ENCODE data around the gene DUT.
"Not testable (repeated sequence)": the region's sequence is repeated elsewhere in the genome, so short reads cannot be mapped to it uniquely, and the experiment has no call there.

Gene DUT

DNA sequence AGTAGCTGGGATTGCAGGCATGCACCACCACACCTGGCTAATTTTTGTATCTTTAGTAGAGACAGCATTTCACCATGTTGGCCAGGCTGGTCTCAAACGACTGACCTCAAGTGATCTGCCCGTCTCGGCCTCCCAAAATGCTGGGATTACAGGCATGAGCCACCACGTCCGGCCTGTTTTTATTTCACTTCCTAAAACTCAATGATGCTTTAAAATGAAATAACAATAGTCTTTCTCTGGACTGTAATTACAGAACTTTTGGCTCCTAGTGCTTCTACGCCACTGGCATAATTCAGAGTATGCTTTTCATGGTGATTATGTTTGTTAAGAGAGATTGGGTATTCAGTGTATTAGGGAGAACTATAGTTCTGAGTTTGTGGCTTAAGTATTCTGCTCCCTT lies 5.0 kb upstream of the DUT start:
- not testable (repeated sequence) for DNase-seq (ENCODE audit: extremely low read depth in 1 of 2, low read depth in 1 of 2)

DNA sequence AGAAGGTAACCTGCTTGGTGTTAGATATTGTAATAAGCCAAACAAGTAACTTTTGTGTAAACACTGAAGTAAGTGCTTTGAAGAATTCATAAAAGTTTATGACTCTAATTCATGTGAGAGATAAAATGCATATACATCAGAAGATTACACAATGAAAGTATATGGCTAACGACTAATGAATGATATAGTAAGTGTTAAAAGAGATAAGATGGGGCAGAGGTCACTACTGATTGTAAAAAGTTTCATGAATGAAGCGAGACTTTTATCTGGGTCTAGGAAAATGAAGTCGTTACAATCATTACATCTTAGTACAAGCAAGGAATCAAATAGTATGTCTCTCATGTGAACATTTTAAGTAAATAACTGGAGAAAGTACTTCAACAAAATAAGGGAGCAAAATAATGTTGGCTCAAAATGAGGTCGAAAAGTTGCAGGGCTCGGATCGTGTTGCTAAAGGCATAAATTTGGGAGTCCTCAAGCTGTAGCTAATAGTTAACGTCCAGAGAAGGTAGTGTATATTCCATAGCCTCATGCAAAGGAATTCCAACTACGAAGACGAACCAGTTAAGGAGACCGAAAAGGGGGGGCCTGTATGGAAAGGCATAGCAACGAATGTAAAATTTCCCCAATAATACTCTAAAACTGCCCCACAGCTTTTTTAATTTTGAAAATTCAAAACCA lies 984 bp upstream of the DUT start:
- no peak for DNase-seq (ENCODE audit: extremely low read depth in 1 of 2, low read depth in 1 of 2)

DNA sequence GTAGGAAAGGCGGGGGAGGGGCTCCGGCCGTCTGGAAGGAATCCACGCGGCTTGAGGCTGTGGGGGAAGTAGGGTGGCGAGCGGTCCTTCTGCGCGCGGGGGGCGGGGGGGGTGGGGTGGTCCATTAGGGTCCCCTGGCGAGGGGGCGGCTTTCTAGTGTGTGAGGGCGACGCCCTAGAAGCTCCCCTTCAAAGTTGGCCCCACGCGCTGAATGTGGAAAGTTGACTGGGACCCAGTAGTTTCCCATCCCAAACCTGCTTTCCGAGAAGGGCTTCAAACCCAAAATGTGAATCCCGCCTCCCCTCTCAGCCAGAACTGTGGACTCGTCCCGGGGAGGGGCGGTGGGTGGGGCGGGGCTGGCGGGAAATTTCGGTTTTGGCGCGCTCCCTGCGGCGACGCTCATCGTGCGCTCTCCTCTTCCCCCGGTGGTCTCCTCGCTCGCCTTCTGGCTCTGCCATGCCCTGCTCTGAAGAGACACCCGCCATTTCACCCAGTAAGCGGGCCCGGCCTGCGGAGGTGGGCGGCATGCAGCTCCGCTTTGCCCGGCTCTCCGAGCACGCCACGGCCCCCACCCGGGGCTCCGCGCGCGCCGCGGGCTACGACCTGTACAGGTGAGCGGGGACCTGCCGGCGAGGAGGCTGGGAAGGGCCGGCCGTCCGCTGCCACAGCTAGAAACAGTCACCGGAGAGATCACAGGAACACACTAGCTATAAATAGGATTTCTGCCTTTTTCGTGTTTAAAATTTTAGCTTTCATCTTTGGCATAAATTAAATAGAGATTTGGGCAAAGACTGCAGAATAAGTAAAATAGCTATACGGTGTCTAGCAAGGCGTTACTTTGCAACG lies 790 bp downstream of the DUT start:
- peak; percentile 10 to 60 for DNase-seq (ENCODE audit: extremely low read depth in 1 of 2, low read depth in 1 of 2)

DNA sequence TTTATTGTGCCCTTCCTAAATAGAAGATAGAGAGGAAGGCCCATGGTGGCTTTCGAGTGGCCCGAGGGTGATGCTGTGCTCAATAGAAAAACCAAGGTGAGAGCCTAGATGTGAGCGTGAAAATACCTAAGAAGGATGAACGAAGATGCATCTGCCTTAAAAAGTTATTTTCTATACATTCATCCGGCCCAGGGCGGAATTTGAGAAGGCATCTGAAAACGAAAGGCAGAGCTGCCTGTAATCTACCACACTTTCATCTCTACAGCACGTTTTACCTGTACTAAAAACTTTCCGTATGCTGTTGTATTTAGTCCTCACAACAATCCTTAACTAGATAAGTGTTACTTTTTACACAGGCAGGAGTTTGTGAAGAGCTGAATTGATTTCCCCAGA lies 1.4 kb downstream of the DUT start:
- DNase-seq (ENCODE audit: extremely low read depth in 1 of 2, low read depth in 1 of 2): no peak

DNA sequence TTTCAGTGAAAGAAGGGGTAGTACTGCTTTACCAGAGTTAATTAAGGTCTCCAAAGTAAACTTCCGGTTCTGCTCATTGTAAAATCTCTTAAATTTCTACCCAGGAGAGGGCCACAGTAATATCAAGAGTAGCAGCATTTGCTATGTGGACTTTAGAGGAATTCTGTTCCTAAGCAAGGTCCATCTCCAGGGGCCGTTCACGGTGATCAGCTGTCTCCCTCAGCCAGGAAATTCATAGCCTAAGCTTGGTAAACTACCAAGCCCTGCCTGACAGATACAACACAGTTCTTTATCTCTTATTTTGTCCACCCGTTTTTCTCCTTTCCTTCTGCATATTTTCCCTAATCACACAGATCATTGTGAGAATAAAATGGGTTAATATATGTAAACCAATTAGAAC lies 2.3 kb downstream of the DUT start:
- no peak for DNase-seq (ENCODE audit: extremely low read depth in 1 of 2, low read depth in 1 of 2)

DNA sequence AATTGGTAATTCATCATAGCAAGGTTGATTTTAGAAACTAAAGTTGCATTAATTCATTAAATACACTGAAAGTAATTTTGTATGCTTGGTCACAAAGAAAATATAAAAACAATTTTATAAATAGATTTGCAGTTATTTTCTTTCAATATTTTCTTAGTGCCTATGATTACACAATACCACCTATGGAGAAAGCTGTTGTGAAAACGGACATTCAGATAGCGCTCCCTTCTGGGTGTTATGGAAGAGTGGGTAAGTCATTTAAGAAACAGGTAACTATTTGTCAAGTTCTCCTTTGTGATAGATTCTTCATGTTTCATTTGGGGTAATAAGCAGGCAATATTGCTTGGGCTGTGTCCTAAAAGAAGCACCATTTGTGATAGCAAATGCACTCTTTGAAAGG lies 3.0 kb downstream of the DUT start:
- no peak for DNase-seq (ENCODE audit: extremely low read depth in 1 of 2, low read depth in 1 of 2)

DNA sequence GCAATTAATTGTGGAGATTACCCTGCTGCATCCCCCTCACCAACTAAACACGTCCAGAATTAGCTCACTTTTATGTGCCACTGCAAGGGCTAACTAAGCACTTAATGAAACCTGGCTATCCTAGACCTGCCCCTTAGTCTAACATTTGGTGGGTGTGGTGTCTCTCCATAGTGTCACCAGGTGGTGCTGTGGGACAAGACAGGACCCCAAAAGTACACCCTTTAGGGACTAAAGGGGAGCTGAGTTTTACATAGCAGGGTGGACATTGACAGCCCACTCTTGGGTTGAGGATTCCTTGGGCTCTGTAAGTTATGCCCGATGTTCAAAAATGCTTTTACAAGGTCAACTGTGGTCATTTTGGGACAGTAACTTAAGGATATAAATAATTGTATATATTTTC lies 5.7 kb downstream of the DUT start:
- DNase-seq (ENCODE audit: extremely low read depth in 1 of 2, low read depth in 1 of 2): no peak

DNA sequence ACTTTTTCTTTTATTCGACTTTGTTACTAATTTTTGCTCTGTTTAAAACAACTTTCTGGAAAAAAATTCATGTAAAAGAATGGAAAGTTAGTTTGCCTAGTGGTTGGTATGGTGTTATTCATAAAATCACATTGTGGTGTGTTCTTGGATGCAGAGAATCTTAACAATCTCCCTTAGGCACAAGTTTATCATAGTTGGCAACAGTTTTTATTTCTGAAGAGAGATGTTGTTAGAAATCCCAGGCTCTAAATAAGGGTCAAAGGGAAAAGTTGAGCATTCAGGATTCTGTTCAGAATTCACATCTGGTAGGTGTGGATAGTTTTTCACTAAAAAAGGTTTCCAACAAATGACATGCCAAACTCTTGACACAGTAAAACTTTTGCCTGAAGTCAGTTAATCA lies 6.4 kb downstream of the DUT start:
- DNase-seq (ENCODE audit: extremely low read depth in 1 of 2, low read depth in 1 of 2): no peak

DNA sequence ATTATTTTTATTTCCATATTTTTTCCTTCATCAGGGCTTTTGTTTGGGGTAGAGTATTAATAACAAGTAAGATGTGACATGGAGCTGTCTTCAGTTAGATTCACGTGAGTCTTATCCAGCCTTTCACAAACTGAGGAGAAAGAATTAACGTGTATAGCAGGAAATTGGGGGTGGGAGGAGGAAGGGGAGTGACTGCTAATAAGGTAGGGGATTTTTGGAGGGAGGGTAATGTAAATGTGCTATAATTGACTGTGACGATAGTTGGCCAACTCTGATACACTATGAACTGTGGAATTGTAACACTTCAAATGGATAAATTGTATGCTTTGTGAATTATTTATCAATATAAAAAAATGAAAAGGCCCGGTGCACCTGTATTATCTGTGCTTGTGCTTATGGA lies 8.9 kb downstream of the DUT start:
- DNase-seq (ENCODE audit: extremely low read depth in 1 of 2, low read depth in 1 of 2): no peak

DNA sequence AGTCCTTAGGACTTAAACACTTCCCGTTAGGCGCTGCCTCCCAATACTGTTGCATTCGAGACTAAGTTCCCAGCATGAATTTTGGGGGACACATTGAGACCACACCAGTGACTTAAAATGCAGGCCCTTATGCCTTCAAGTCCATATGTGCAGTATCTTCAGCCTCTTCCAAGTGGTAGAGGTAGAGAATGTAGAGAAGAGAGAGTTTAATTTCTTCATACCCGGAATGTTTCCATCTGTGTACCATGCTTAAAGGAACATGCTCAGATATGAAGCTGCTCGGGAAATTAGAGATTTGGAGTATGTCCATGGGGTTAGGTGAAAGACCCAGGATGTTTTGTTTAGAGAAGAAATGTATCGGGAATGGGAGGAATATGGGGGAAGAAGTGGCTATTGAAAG lies 12.6 kb downstream of the DUT start:
- no peak for DNase-seq (ENCODE audit: extremely low read depth in 1 of 2, low read depth in 1 of 2)

DNA sequence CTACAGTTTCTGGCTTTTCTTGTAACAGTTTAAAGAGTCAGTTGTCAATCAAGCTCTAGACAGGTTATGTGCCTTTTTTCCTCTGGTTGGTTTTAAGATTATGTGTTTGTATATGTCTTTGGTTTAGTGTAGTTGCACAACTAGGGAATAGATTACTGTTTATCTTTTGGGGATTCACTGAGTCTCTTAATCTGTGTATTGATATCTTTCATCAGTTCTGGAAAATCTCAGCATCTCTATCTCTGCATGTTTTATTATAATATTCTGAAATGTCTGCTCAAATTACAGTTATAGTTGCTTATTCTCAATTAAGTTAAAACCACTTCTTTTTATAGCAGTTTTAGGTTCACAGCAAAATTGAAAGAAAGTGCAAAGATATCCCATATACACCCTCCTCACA lies 14.3 kb downstream of the DUT start:
- DNase-seq (ENCODE audit: extremely low read depth in 1 of 2, low read depth in 1 of 2): no peak

DNA sequence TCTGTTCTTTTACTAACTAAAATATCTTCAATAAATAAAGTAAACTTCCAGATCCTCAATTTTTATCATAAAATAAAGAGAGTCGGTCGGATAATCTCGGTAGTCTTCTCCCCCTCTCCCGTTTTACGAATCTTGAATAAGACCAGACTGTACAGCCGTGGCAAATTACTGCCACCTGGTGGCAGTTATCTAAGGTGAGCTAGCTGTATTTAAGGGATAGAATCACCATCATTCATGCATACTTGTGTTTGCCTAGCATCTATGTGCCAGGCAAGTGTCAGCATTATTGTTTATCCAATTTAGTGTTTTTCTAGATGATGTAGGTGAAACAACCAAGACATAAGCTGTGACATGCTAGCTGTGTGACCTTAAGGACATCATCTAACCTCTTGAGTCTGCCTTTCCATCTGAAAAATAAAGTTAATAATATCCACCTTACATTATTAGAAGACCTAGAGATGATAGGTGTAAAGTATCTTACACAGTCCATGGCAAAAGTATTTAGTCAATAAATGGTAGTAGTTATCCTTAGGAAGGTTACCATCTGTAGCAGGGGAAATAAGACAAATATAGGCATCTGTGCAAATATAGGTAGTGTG lies 21.3 kb downstream of the DUT start:
- DNase-seq (ENCODE audit: extremely low read depth in 1 of 2, low read depth in 1 of 2): peak in 1 of 2 donors; percentile 7

DNA sequence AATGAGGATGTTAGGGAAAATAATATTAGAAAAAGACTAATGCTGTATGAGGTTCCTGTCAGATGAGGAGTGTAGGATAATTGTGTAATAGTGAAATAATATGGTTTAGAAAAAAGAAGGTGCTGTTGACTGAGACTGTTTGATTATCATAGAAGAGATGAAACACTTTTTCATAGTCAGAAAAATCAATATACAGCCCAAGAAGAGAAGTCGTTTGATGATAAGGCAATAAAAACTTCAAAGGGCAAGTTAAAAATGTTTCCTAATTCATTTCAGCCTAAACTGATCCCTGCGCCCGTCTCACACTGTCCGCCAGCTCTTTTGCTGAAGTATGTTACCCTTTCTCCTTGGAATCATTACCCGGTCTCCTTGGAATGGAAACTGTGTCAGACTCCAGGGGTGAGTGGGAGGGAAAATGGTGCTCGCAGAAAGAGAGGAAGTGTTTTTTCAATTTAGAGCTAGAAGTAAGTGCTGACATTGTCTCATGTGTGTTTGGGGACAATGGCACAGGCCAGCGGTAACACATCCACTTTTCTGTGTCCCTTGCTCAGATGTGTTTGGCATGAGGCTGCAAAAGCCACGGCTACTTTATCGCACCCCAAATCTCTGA lies 23.6 kb downstream of the DUT start:
- no peak for DNase-seq (ENCODE audit: extremely low read depth in 1 of 2, low read depth in 1 of 2)

DNA sequence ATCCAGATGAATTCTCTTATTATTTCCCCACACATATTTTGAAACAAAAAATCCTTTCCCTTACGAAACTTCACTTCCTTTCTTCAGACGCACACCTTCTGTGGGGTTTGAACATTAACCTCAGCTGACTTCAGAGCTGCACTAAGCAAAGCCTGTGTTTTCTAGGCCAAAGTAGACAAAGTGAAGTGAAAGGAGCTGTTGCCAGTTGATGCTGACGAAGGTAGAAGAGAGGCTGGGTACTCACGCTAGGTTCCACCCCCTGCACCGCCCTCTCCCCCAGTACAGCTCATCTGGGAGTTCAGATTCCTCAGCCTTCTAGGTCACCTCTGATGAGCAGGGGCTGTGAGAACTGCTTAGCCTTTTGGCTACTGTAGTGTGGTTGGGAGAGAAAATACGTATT lies 24.1 kb downstream of the DUT start:
- no peak for DNase-seq (ENCODE audit: extremely low read depth in 1 of 2, low read depth in 1 of 2)

DNA sequence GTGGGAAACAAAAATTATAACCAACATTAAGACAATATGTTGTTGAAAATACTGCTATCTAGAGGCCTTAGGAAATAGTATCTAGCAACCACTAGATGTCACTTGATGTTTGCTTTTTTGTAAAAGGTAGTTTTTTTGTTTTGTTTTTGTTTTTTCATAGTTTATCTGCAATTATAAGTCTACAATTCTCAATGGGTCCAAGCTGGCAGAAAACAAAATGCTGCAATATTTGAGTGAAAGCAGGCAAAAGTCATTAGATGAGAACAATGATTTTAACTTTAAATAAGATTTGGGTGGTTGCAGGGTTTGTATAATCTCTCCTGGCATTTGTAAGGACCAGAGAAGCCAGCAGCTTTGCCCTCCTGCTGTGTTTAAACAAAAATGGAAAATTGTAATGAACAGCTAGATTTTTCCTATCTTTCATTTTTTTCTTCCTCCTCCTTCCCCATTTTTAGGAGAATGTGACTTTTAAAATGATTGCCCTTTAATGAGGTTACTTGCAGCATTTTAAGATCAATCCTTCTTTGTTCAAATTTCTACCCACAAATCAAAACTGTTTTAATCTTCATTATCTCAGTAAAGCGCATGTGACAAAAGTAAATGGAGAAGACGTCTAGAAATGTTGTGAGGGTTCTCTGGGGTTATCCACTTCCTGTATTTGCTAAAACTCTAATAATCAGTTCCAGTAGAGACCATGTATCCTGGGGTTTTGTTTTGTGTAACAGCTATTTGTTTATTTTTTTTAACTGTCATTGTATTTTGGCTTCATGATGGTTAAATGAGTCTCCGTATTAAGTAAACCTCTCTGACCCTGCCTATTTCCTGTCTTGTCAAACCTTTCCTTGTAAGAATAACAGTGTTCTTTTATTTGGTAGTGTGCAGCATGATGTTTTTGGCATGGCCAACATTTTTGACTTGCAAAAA lies 27.3 kb downstream of the DUT start:
- DNase-seq (ENCODE audit: extremely low read depth in 1 of 2, low read depth in 1 of 2): no peak

DNA sequence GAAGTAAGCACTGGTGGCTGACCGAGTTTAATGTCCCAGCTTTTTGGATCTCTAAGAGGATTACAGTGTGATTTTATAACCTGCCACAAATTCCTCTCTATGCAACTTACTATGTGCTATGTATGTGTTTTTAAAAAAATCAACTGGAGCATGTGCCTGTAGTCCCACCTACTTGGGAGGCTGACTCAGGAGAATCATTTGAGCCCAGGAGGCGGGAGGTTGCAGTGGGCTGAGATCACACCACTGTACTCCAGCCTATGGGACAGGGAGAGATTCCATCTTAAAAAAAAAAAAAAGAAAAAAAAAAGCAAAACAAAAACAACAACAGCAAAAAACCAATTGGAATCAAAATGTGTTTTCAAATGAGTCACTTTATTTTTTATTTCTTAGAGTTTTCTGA lies 29.6 kb downstream of the DUT start:
- no peak for DNase-seq (ENCODE audit: extremely low read depth in 1 of 2, low read depth in 1 of 2)

DNA sequence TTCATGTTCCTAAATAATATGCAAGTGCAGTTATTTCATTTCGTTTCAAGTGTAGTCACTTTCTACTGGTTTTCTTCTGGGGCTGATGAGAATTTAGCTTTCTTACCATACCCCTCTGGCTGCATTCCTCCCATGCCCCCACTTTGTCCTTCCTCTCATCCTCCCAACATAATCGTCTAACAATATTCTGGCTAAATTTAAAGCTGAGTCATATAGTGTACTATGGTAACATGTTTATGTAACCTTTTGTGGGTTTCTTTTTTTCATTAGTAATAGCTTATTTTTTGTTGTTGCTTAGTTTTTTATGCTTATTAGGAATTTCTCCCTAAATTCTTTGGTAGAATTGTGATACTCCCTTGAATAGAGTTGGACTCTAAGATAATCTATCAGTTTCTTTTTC lies 30.5 kb downstream of the DUT start:
- DNase-seq (ENCODE audit: extremely low read depth in 1 of 2, low read depth in 1 of 2): no peak

DNA sequence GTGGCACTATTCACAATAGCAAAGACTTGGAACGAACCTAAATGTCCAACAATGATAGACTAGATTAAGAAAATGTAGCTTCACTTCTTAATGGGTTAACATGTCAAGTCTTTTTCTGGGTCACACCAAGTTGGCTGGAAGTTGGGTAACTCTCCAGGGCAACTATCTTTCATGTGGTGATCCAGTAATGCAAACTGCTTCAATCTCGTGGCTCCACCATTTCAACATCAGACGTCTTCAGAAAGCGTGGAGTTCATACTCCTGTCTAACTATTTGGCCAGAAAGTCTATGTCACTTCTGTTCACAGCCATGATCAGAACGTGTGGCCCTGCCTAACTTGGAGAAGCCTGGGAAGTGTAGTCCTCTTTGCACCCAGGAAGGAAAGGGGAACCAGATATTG lies 32.2 kb downstream of the DUT start:
- no peak for DNase-seq (ENCODE audit: extremely low read depth in 1 of 2, low read depth in 1 of 2)

DNA sequence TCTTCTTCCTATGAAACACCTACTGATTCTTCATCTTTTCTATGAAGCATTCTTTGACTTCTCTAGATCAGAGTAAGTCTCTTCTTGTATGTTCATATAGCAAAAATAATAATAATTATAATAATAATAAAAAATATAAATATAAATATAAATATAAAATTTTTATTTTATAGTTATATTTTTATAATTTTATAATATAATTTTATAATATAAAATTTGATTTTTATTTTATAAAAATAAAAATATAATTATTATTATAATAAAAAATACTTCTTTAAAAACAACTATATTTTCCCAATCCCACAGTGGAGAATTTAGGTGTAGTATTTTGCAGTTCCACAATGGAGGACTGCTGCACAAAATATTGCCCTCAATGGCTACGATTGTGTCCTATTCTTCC lies 34.3 kb downstream of the DUT start:
- no peak for DNase-seq (ENCODE audit: extremely low read depth in 1 of 2, low read depth in 1 of 2)

DNA sequence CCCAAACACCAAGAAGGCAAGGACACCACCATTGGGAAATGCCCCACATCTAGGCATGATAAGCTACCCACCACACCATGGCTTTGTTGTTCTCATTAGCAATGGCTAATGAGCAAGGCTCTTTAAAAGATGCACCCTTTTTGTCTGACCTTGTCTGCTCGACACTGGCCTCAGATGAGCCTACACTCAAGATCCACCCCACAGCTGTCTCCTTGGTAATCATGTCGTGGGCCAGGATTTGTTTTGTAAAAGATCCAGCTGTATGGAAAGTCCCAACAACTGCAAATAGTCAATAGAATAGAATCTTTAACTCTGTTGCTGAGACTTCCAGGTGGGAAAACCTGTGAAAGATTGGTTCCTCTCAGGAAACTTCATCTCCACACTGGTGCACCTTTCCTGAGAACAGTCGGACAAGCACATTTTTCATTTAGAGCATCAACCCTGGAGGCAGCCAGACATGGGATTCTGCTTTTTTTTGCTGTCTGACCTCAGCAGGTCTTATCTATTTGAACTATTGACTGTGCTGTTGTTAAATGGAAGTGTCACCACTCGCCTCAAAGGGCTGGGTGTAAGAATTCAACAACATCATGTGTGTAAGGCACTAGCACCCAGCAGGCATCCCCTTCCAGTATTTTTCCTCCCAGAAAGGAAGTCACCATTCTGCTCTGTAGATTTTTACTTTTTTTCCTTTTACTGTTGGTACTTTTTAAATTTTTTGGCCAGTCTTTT lies 35.5 kb downstream of the DUT start:
- no peak for DNase-seq (ENCODE audit: extremely low read depth in 1 of 2, low read depth in 1 of 2)

Data from activated CD8-positive, alpha-beta memory T cell treated with anti-CD3 and anti-CD28 coated beads for 1 hour (primary cell).